ENCODE data around the gene FAM241B.

- TF ChIP-seq TARDBP (IDR thresholded peaks at IDR 0.05) (no peak), FOXK2 (IDR thresholded peaks at IDR 0.05) (no peak), FOXM1 (IDR thresholded peaks at IDR 0.05; ENCODE audit: borderline replicate concordance) (no peak), SP1 (IDR thresholded peaks at IDR 0.05) (no peak), FOXA1 (IDR thresholded peaks at IDR 0.05) (no peak), CTBP1 (IDR thresholded peaks at IDR 0.05; ENCODE audit: borderline replicate concordance) (no peak), ELF4 (IDR thresholded peaks at IDR 0.05) (no peak), SUZ12 (IDR thresholded peaks at IDR 0.05) (no peak), ZNF384 (IDR thresholded peaks at IDR 0.05) (no peak), HDGF (IDR thresholded peaks at IDR 0.05; ENCODE audit: borderline replicate concordance) (no peak), NFRKB (IDR thresholded peaks at IDR 0.05) (no peak), PKNOX1 (IDR thresholded peaks at IDR 0.05) (no peak)
Observed at GRCh38 chr10:69642747-69643146, 12.7 kb downstream of the FAM241B start.
